WTC11 (cell line): ENCODE measurements around the gene PRSS16.

Experiments used
- CTCF ChIP-seq: fragments of 200-600 bp; IDR thresholded peaks from 2 replicates; pipeline ENCODE4 v1.8.0; 2022; ENCODE audit warnings: antibody characterized with exemption
- USF1 ChIP-seq: sonication (generic); formaldehyde crosslinking; IDR thresholded peaks from 2 replicates; pipeline ENCODE4 v1.8.0; 2022; ENCODE audit warnings: mild to moderate bottlenecking, missing genetic modification reagents
- ZNF138 ChIP-seq: sonication (generic); formaldehyde crosslinking; conservative IDR thresholded peaks from 2 replicates; pipeline ENCODE4 v1.8.1; 2022; ENCODE audit warnings: mild to moderate bottlenecking, moderate library complexity, missing genetic modification reagents

GRCh38 chr6:27280540-27281000, 33.1 kb downstream of the PRSS16 start:
- TF ChIP-seq CTCF (no peak), ZNF138 (no peak), USF1 (CRISPR knock-in tag) (no peak)
